Smooth muscle cell (in vitro differentiated cells): ENCODE measurements around the gene OTUD5. TPM values are rescaled to one million over a fixed set of nuclear protein-coding genes. Genes with fewer than 3 reads are reported as not detected.

ENCODE experiments used
- DNase-seq: peaks from one replicate; lab custom pipeline; 2025; ENCODE audit not compliant: unreplicated experiment; lab: John Stamatoyannopoulos, UW
- H2AFZ ChIP-seq: fragments of 200-600 bp; sonication (generic); 2 replicates; pipeline ENCODE4 v1.6.0; 2016; ENCODE audit warnings: antibody characterized with exemption, low read depth, mild to moderate bottlenecking
- H3F3A ChIP-seq: fragments of 200-600 bp; sonication (generic); 2 replicates; pipeline ENCODE4 v1.6.0; 2017; ENCODE audit warnings: antibody characterized with exemption, low read depth
- H3K27ac ChIP-seq: fragments of 200-600 bp; sonication (generic); 2 replicates; pipeline ENCODE4 v1.5.1; 2016; ENCODE audit warnings: low read depth, mild to moderate bottlenecking
- H3K27me3 ChIP-seq: fragments of 200-600 bp; sonication (generic); 2 replicates; pipeline ENCODE4 v1.6.1; 2016; ENCODE audit warnings: low read depth, mild to moderate bottlenecking
- H3K36me3 ChIP-seq: fragments of 200-600 bp; sonication (generic); 2 replicates; pipeline ENCODE4 v1.5.1; 2016; ENCODE audit warnings: low read depth
- H3K4me1 ChIP-seq: fragments of 200-600 bp; sonication (generic); 2 replicates; pipeline ENCODE4 v1.5.1; 2016; ENCODE audit warnings: low read depth
- H3K4me2 ChIP-seq: fragments of 200-600 bp; sonication (generic); 2 replicates; pipeline ENCODE4 v1.6.0; 2016; ENCODE audit warnings: mild to moderate bottlenecking
- H3K4me3 ChIP-seq: fragments of 200-600 bp; sonication (generic); 2 replicates; pipeline ENCODE4 v1.5.1; 2016; ENCODE audit warnings: mild to moderate bottlenecking
- H3K79me2 ChIP-seq: fragments of 200-600 bp; sonication (generic); 2 replicates; pipeline ENCODE4 v1.6.0; 2016; ENCODE audit warnings: low read depth, mild to moderate bottlenecking
- H3K9ac ChIP-seq: fragments of 200-600 bp; sonication (generic); 2 replicates; pipeline ENCODE4 v1.6.0; 2016; ENCODE audit warnings: low read depth
- H3K9me3 ChIP-seq: fragments of 200-600 bp; sonication (generic); replicated peaks from 2 replicates; pipeline ENCODE4 v1.5.1; 2016; ENCODE audit warnings: low read depth
- H4K20me1 ChIP-seq: fragments of 200-600 bp; sonication (generic); 2 replicates; pipeline ENCODE4 v1.6.0; 2016; ENCODE audit warnings: low read depth
- WGBS: methylation state at CpG from one replicate; pipeline ENCODE4 v1.1.7; 2016; ENCODE audit warnings: low lambda C conversion rate; 5-methylcytosine and 5-hydroxymethylcytosine counted together
- polyA plus RNA-seq: library from polyadenylated mRNA; unstranded; fragments of >200 nt; fragmentation: Nextera tagmentation; extraction: Ambion mirVana; gene quantifications from 2 replicates; pipeline ENCODE4 v1.2.1, GENCODE V29; 2016
- total RNA-seq: library from RNA; depleted of rRNA; stranded (reverse); fragments of >200 nt; gene quantifications from 2 replicates; pipeline ENCODE4 v1.2.3, GENCODE V29; 2014
- TF ChIP-seq, protein P1 (sequence below): fragments of 200-600 bp; sonication (generic); IDR thresholded peaks from 2 replicates; pipeline ENCODE4 v1.5.1; 2017; ENCODE audit warnings: borderline replicate concordance, mild to moderate bottlenecking, antibody characterized with exemption; ENCODE audit not compliant: insufficient read depth, poor library complexity, severe bottlenecking

Gene OTUD5
- total and polyA plus RNA-seq, 2 experiments from 2014 or later = 30.7 to 55.1 TPM

DNA sequence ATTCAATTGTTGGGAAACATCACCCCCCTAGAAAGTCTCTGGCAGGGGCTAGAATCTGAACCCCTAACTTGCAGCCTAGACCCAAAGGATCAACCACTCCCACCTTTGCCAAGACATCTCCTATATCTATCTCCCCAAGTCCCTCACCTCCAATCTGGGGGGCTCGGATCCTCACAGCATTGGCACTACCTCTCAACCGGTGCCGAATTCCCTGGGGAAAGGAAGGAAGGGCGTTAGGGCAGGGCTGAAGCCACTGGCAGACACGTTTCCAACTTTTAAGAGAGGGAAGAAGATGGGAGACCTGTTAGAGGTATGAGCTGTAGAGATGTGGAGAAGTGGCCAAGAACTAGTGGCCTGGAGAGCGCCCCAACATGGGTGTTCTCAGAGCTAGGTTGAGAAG, 62.5 kb downstream of the OTUD5 start:
- Histone ChIP-seq H3K27ac (no peak overlapping the region), H3K36me3 (no peaks in the 10 kb centered on the region), H3K79me2 (peaks cover 3% of the 10 kb centered on the region), H2AFZ (no peak overlapping the region), H3K4me2 (no peak overlapping the region), H3K9me3 (no peaks in the 10 kb centered on the region), H3K9ac (no peak overlapping the region), H3K27me3 (no peaks in the 10 kb centered on the region), H3K4me3 (no peak overlapping the region), H3K4me1 (peaks cover 5% of the 10 kb centered on the region), H3F3A (no peaks in the 10 kb centered on the region), H4K20me1 (peaks cover 5% of the 10 kb centered on the region)
- no peak for DNase-seq
- 85% methylated on average over 6 of the region's 6 CpGs for WGBS
- TF ChIP-seq, protein P1, sequence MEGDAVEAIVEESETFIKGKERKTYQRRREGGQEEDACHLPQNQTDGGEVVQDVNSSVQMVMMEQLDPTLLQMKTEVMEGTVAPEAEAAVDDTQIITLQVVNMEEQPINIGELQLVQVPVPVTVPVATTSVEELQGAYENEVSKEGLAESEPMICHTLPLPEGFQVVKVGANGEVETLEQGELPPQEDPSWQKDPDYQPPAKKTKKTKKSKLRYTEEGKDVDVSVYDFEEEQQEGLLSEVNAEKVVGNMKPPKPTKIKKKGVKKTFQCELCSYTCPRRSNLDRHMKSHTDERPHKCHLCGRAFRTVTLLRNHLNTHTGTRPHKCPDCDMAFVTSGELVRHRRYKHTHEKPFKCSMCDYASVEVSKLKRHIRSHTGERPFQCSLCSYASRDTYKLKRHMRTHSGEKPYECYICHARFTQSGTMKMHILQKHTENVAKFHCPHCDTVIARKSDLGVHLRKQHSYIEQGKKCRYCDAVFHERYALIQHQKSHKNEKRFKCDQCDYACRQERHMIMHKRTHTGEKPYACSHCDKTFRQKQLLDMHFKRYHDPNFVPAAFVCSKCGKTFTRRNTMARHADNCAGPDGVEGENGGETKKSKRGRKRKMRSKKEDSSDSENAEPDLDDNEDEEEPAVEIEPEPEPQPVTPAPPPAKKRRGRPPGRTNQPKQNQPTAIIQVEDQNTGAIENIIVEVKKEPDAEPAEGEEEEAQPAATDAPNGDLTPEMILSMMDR = no peak

DNA sequence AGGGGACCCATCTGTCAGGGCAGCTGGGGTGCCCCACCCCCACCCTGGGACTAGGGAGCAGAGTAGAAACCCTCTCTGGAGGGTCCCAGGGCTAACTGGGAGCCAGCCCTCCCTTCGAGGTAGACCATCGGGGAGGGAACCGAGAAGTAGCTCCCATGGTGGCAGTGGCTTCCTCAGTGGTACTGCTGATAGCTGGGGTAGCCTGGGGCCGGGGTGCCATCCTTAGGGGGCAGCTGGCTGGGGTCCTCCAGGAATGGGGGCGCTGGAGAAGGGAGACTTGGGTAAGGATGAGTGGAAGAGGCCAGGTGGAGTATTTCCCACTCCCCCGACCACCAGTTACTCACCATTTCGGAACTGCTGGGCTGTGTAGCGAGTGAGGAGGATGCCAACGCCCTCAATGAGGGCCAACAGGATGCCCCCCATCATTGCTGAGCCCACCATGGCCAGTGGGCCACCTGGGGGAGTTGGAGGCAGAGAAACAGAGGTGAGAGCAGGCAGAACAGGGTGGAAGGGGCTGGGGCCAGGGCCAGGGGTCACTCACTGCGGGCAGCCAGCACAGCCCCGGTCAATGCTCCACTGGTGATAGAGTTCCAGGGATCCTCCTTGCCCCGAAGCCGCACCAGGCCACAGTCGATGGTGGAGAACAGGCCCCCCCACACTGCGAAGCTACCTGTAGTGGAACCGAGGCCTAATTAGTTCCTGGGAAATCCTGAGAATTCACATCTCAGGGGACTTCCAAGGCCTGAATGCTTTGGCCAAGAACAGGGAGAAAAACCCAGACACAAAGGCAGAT, 63.7 kb downstream of the OTUD5 start:
- TF ChIP-seq, protein P1 = no peak
- Histone ChIP-seq H3K36me3 (no peaks in the 10 kb centered on the region), H3K27ac (no peak overlapping the region), H3K79me2 (no peaks in the 10 kb centered on the region), H3K4me2 (no peak overlapping the region), H4K20me1 (peaks cover 5% of the 10 kb centered on the region), H3K4me3 (no peak overlapping the region), H2AFZ (no peak overlapping the region), H3K9me3 (no peaks in the 10 kb centered on the region), H3K27me3 (no peaks in the 10 kb centered on the region), H3F3A (no peaks in the 10 kb centered on the region), H3K4me1 (peaks cover 5% of the 10 kb centered on the region), H3K9ac (no peak overlapping the region)
- 74% methylated on average over 16 of the region's 16 CpGs for WGBS
- no peak for DNase-seq

DNA sequence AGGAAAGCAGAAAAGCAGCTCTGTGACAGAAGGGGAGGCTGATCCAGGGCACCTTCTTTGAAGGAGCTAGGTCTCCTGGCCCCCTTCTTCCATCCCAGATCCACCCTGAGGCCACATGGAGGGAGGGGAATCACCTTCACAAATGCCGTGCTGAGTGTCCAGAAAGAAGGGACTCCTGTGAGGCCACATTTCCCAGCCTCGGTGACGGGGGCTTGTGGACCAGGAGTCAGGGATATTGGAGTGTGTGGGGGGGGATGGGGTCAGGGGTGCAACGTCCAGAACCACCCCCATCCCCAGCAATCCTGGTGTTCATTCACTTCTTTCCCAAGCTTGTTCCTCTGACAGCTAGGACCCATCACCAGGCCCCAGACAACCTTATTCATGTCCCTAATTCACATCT, 64.5 kb downstream of the OTUD5 start:
- no peak for DNase-seq
- no peaks in the 10 kb centered on the region for H3F3A ChIP-seq
- no peak overlapping the region for H3K9ac ChIP-seq
- TF ChIP-seq, protein P1 = no peak
- no peaks in the 10 kb centered on the region for H3K36me3 ChIP-seq
- H3K4me3 ChIP-seq = no peak overlapping the region
- H4K20me1 ChIP-seq = peaks cover 5% of the 10 kb centered on the region
- H3K27ac ChIP-seq = no peak overlapping the region
- H3K4me2 ChIP-seq = no peak overlapping the region
- no peak overlapping the region for H2AFZ ChIP-seq
- H3K79me2 ChIP-seq = no peaks in the 10 kb centered on the region
- WGBS = 81% methylated on average over 4 of the region's 4 CpGs
- no peaks in the 10 kb centered on the region for H3K9me3 ChIP-seq
- peaks cover 5% of the 10 kb centered on the region for H3K4me1 ChIP-seq
- H3K27me3 ChIP-seq = no peaks in the 10 kb centered on the region
